Mesenchymal stem cell (in vitro differentiated cells and primary cell): Measurements from ENCODE around the gene BSDC1.

Experiments
- DNase-seq: peaks from one replicate; pipeline ENCODE4 v3.0.0-alpha.2; 2013
- H2AFZ ChIP-seq: one replicate; pipeline ENCODE4 v1.6.1; 2013; ENCODE audit warnings: low read depth, mild to moderate bottlenecking, control low read depth, inconsistent platforms, low read length, moderate library complexity
- H2AK5ac ChIP-seq: 2 replicates; pipeline ENCODE4 v1.6.1; 2013; ENCODE audit warnings: low read length, moderate library complexity, mild to moderate bottlenecking, inconsistent platforms; ENCODE audit not compliant: severe bottlenecking
- H2BK120ac ChIP-seq: one replicate; pipeline ENCODE4 v1.6.1; 2013; ENCODE audit warnings: low read depth, mild to moderate bottlenecking, inconsistent platforms, low read length, moderate library complexity
- H2BK12ac ChIP-seq, 2 experiments: one replicate each; pipeline ENCODE4 v1.6.1; 2013; ENCODE audit warnings: inconsistent platforms in 2 of 2, low read length in 2 of 2, mild to moderate bottlenecking in 2 of 2, moderate library complexity in 2 of 2, control low read depth in 1 of 2
- H2BK15ac ChIP-seq: one replicate; pipeline ENCODE4 v1.6.1; 2013; ENCODE audit warnings: mild to moderate bottlenecking, low read depth, inconsistent platforms; ENCODE audit not compliant: poor library complexity, severe bottlenecking
- H2BK5ac ChIP-seq: 2 replicates; pipeline ENCODE4 v1.6.1; 2013; ENCODE audit warnings: low read depth, mild to moderate bottlenecking, low read length, control low read depth, inconsistent platforms; ENCODE audit not compliant: poor library complexity, severe bottlenecking
- H3K14ac ChIP-seq, 2 experiments: one replicate each; pipeline ENCODE4 v1.6.1; 2013; ENCODE audit warnings: inconsistent platforms in 2 of 2, low read length in 2 of 2, control low read depth in 1 of 2, mild to moderate bottlenecking in 1 of 2, moderate library complexity in 1 of 2
- H3K18ac ChIP-seq, 2 experiments: one replicate each; pipeline ENCODE4 v1.6.1; 2013; ENCODE audit warnings: inconsistent platforms in 2 of 2, low read length in 2 of 2, control low read depth in 1 of 2, low read depth in 1 of 2, mild to moderate bottlenecking in 1 of 2
- H3K23ac ChIP-seq, 2 experiments: one replicate each; pipeline ENCODE4 v1.6.1; 2013; ENCODE audit warnings: inconsistent platforms in 2 of 2, low read length in 2 of 2, mild to moderate bottlenecking in 2 of 2, moderate library complexity in 2 of 2, control low read depth in 1 of 2
- H3K27ac ChIP-seq: 2 replicates; pipeline ENCODE4 v1.5.1; 2013; ENCODE audit warnings: mild to moderate bottlenecking, moderate library complexity, low read length, control low read depth, inconsistent platforms; ENCODE audit not compliant: poor library complexity, severe bottlenecking
- H3K27me3 ChIP-seq, 2 experiments: 2 replicates each; pipeline versions ENCODE4 v1.6.1 to v1.7.0; 2013; ENCODE audit warnings: low read length in 2 of 2, mild to moderate bottlenecking in 2 of 2, moderate library complexity in 2 of 2, control low read depth in 1 of 2, inconsistent platforms in 1 of 2; ENCODE audit not compliant: control insufficient read depth in 1 of 2, insufficient read depth in 1 of 2
- H3K36me3 ChIP-seq, 2 experiments: 2 replicates each; pipeline versions ENCODE4 v1.6.1 to v1.7.0; 2013; ENCODE audit warnings: low read length in 2 of 2, control low read depth in 1 of 2, inconsistent platforms in 1 of 2, low read depth in 1 of 2, mild to moderate bottlenecking in 1 of 2; ENCODE audit not compliant: insufficient read depth in 2 of 2, control insufficient read depth in 1 of 2
- H3K4ac ChIP-seq, 2 experiments: one replicate each; pipeline ENCODE4 v1.6.1; 2013; ENCODE audit warnings: inconsistent platforms in 2 of 2, low read length in 2 of 2, mild to moderate bottlenecking in 2 of 2, moderate library complexity in 2 of 2, control low read depth in 1 of 2, low read depth in 1 of 2
- H3K4me1 ChIP-seq: 2 replicates; pipeline ENCODE4 v1.6.1; 2013; ENCODE audit warnings: low read depth, low read length, control low read depth; ENCODE audit not compliant: control insufficient read depth, insufficient read depth
- H3K4me2 ChIP-seq: 2 replicates; pipeline ENCODE4 v1.6.1; 2013; ENCODE audit warnings: low read length, mild to moderate bottlenecking, inconsistent platforms; ENCODE audit not compliant: poor library complexity, severe bottlenecking
- H3K4me3 ChIP-seq, 2 experiments: 2 replicates each; pipeline versions ENCODE4 v1.5.1 to v1.7.0; 2013; ENCODE audit warnings: low read length in 2 of 2, mild to moderate bottlenecking in 2 of 2, control low read depth in 1 of 2, low read depth in 1 of 2; ENCODE audit not compliant: insufficient read depth in 1 of 2
- H3K79me1 ChIP-seq: replicated peaks from 2 replicates; pipeline ENCODE4 v1.6.1; 2013; ENCODE audit warnings: mild to moderate bottlenecking, control low read depth, low read length, inconsistent platforms; ENCODE audit not compliant: poor library complexity, severe bottlenecking
- H3K9ac ChIP-seq: 2 replicates; pipeline ENCODE4 v1.7.0; 2013; ENCODE audit warnings: mild to moderate bottlenecking, low read length, moderate library complexity
- H3K9me3 ChIP-seq: 2 replicates; pipeline ENCODE4 v1.7.0; 2013; ENCODE audit warnings: mild to moderate bottlenecking, low read length; ENCODE audit not compliant: control insufficient read depth
- H4K8ac ChIP-seq: one replicate; pipeline ENCODE4 v1.6.1; 2013; ENCODE audit warnings: inconsistent platforms, mild to moderate bottlenecking, low read length, moderate library complexity
- H4K91ac ChIP-seq: one replicate; pipeline ENCODE4 v1.6.1; 2013; ENCODE audit warnings: mild to moderate bottlenecking, low read length, inconsistent platforms
- WGBS: methylation state at CpG from one replicate; pipeline ENCODE4 v1.1.7; 2013; ENCODE audit warnings: mixed read lengths; 5-methylcytosine and 5-hydroxymethylcytosine counted together

The BSDC1 gene

DNA sequence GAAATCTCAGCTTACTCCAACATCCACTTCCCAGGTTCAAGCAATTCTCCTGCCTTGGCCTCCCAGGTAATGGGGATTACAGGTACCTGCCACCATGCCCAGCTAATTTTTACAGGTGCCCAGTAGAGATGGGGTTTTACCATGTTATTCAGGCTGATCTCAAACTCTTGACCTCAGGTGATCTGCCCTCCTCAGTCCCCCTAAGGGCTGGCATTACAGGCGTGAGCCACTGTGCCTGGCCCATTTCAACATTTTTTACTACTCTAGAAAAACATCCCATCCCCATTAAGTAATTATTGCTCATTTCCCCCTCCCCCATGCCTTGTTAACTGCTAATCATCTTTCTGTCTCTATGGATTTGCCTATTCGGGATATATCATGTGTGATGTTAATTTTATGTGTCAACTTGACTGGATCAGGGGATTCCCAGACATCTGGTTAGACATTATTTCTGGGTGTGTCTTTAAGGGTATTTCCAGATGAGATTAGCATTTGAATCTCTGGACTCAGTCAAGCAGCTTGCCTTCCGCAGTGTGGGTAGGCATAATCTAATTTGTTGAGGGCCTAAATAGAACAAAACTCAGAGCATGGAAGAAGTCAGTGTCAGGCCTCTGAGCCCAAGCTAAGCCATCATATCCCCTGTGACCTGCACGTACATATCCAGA lies 37.6 kb upstream of the BSDC1 start:
- Histone ChIP-seq H3K36me3 (no peaks in the 10 kb centered on the region), H3K4me2 (no peak overlapping the region), H2BK120ac (no peak overlapping the region), H3K27me3 (peaks cover 5 to 37% of the 10 kb centered on the region in 2 experiments), H4K8ac (no peak overlapping the region), H3K18ac (no peak overlapping the region), H2BK15ac (no peak overlapping the region), H3K9ac (no peak overlapping the region), H3K23ac (no peak overlapping the region), H3K4ac (no peak overlapping the region), H2BK5ac (no peak overlapping the region), H3K14ac (no peak overlapping the region), H3K4me3 (no peak overlapping the region), H4K91ac (no peak overlapping the region), H3K27ac (no peak overlapping the region), H3K9me3 (no peaks in the 10 kb centered on the region), H2AK5ac (no peak overlapping the region), H3K79me1 (no peaks in the 10 kb centered on the region), H3K4me1 (no peaks in the 10 kb centered on the region), H2AFZ (no peak overlapping the region), H2BK12ac (no peak overlapping the region)
- no peak for DNase-seq
- WGBS, result 79% methylated on average over 4 of the region's 4 CpGs

DNA sequence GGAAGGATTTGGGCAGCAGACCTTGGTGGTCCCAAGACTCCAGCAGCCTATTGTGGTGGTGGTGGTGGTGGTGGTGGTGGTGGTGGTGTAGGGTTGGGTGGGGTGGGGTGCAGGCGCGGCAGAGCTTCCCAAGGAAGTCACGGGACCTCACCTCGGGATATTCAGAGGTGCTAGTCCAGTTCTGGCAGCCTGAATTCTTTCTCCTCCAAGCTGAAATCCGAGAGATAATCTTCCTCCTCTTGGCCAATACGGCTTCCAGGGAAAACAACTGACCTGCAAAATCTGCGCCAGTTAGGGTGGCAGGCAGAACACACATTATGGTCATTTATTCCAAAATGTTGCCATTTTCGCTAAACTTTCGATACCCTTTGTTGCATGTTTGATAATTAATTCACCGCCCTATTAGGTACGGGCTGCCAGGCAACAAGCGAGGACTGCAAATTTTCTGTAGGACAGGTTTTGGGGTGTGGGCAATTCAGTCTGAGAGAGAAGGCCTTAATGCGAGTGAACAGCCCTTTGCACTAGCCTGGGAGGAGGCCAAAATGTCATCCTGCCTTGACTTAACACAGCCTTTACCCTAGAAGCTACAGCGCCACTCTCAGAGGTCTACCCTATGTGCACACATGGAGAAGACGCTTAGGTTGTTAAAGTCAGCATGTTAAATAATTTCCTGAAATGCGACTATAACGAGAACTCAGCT lies 33.2 kb upstream of the BSDC1 start:
- H3K18ac ChIP-seq, result no peak overlapping the region
- 95% methylated on average over 16 of the region's 17 CpGs for WGBS
- no peaks in the 10 kb centered on the region for H3K9me3 ChIP-seq
- no peak overlapping the region for H4K91ac ChIP-seq
- H2BK120ac ChIP-seq, result no peak overlapping the region
- H3K14ac ChIP-seq, result no peak overlapping the region
- DNase-seq, result no peak
- H3K4me3 ChIP-seq, result no peak overlapping the region
- H2BK5ac ChIP-seq, result no peak overlapping the region
- no peak overlapping the region for H3K9ac ChIP-seq
- H2AFZ ChIP-seq, result no peak overlapping the region
- no peak overlapping the region for H2AK5ac ChIP-seq
- no peaks in the 10 kb centered on the region for H3K36me3 ChIP-seq
- no peak overlapping the region for H4K8ac ChIP-seq
- H3K4ac ChIP-seq, result no peak overlapping the region
- H3K23ac ChIP-seq, result no peak overlapping the region
- no peak overlapping the region for H3K27ac ChIP-seq
- no peak overlapping the region for H3K4me2 ChIP-seq
- no peaks in the 10 kb centered on the region for H3K4me1 ChIP-seq
- H3K79me1 ChIP-seq, result no peaks in the 10 kb centered on the region
- peaks cover 10 to 78% of the 10 kb centered on the region in 2 experiments for H3K27me3 ChIP-seq
- no peak overlapping the region for H2BK12ac ChIP-seq
- no peak overlapping the region for H2BK15ac ChIP-seq

DNA sequence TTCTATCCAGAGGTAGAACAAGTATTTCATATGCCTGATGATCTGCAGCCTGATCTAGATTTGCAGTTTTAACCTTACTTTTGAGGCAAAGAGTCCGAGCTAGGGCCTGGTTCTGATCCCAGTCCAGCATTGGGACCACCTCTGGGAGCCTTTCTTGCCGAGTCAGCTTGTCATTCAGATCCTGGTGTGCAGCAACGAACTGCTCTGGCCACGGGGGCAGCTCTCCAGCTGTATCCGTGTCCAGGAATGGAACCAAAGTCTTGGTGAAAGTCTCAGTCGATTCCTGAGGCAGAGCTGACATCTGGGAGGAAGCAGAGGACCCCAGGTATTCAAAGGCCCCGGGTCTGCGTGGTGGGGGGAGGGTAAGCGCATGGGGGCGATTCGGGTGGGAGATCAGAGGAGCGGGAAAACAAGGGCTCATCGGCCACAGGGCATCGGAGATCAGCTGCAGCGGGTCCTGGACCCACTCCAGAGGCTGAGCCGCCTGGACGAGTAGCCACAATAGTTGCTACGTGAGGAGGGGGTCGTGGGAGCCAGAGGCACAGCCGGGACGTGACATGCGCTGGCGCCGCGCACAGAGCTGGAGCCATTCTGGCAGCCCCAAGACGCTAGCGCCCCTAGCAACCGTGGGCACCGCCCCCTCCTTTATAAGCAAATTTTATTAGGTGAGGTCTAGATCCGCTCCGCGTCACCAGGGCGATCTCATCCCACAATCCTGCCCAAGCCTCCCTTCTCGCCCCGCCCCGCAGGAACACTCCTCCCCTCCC lies 32.4 kb upstream of the BSDC1 start:
- Histone ChIP-seq H3K4me3 (peak overlapping the region in 1 of 2 experiments; percentile 75), H3K9me3 (no peaks in the 10 kb centered on the region), H3K4me2 (no peak overlapping the region), H3K27me3 (peaks cover 14 to 74% of the 10 kb centered on the region in 2 experiments), H3K4me1 (no peaks in the 10 kb centered on the region), H4K91ac (no peak overlapping the region), H2BK5ac (no peak overlapping the region), H2AFZ (no peak overlapping the region), H3K18ac (no peak overlapping the region), H2AK5ac (no peak overlapping the region), H2BK120ac (no peak overlapping the region), H3K79me1 (no peaks in the 10 kb centered on the region), H4K8ac (no peak overlapping the region), H2BK12ac (no peak overlapping the region), H3K23ac (no peak overlapping the region), H3K4ac (no peak overlapping the region), H3K14ac (no peak overlapping the region), H3K9ac (peak overlapping the region; percentile 59), H3K27ac (no peak overlapping the region), H3K36me3 (no peaks in the 10 kb centered on the region), H2BK15ac (peak overlapping the region; percentile 38)
- DNase-seq, result no peak
- 86% methylated on average over 33 of the region's 36 CpGs for WGBS

DNA sequence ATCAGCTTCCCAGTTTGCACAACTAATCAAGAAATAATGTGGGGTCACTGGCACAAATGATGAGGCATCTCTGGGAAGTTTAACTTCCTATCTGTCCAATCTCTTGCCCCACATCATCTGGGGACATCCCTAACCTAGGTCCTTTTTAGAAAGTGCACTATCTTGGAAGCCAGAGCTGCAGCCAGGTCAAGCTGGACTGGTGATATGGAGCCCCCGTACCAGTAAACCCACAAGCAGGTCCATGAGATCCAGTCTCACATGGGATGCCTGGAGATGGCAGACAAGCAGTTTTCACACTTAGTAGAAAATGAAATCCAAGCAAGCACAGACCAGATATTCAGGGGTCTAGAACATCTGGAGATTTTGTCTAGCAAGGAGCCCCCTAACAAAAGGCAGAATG lies 27.5 kb upstream of the BSDC1 start:
- Histone ChIP-seq H3K4me2 (no peak overlapping the region), H2BK15ac (no peak overlapping the region), H3K9ac (no peak overlapping the region), H3K23ac (no peak overlapping the region), H3K4ac (no peak overlapping the region), H3K27ac (no peak overlapping the region), H3K27me3 (peaks cover 10 to 41% of the 10 kb centered on the region in 2 experiments), H3K4me1 (no peaks in the 10 kb centered on the region), H2AFZ (no peak overlapping the region), H2BK120ac (no peak overlapping the region), H3K9me3 (peaks cover 16% of the 10 kb centered on the region), H2BK12ac (no peak overlapping the region), H3K79me1 (no peaks in the 10 kb centered on the region), H3K36me3 (no peaks in the 10 kb centered on the region), H4K8ac (no peak overlapping the region), H3K4me3 (no peak overlapping the region), H3K14ac (no peak overlapping the region), H2AK5ac (no peak overlapping the region), H3K18ac (no peak overlapping the region), H4K91ac (no peak overlapping the region), H2BK5ac (no peak overlapping the region)
- DNase-seq, result no peak
- 92% methylated on average over 1 of the region's 1 CpG for WGBS
